Measurements from ENCODE around the gene C16orf96.

The C16orf96 gene

GRCh38 chr16:4628283-4628682 is 72.1 kb downstream of the C16orf96 start:
- H3K36me3 ChIP-seq, result no peaks in the 10 kb centered on the region
- no peak for TF ChIP-seq CTCF (IDR thresholded peaks at IDR 0.05)
- H3K4me3 ChIP-seq (ENCODE audit: low read depth in 1 of 2, low read length in 1 of 2), result peak overlapping the region; percentile 59 to 75
- H3K27ac ChIP-seq, result peak overlapping the region; percentile 98
- H3K9me3 ChIP-seq, result no peaks in the 10 kb centered on the region
- H3K4me1 ChIP-seq (ENCODE audit: control insufficient read depth in 1 of 2, insufficient read depth in 1 of 2, low read depth in 1 of 2, low read length in 1 of 2), result peaks cover 88% of the 10 kb centered on the region in 2 experiments
- H3K27me3 ChIP-seq, result no peaks in the 10 kb centered on the region

GRCh38 chr16:4631444-4631843 is 75.3 kb downstream of the C16orf96 start:
- H3K9me3 ChIP-seq, result no peaks in the 10 kb centered on the region
- peaks cover 94% of the 10 kb centered on the region in 2 experiments for H3K4me1 ChIP-seq (ENCODE audit: control insufficient read depth in 1 of 2, insufficient read depth in 1 of 2, low read depth in 1 of 2, low read length in 1 of 2)
- no peak for TF ChIP-seq CTCF (IDR thresholded peaks at IDR 0.05)
- H3K4me3 ChIP-seq (ENCODE audit: low read depth in 1 of 2, low read length in 1 of 2), result peak overlapping the region; percentile 7 to 35
- peaks cover 9% of the 10 kb centered on the region for H3K36me3 ChIP-seq
- no peaks in the 10 kb centered on the region for H3K27me3 ChIP-seq
- peak overlapping the region; percentile 98 for H3K27ac ChIP-seq

DNA sequence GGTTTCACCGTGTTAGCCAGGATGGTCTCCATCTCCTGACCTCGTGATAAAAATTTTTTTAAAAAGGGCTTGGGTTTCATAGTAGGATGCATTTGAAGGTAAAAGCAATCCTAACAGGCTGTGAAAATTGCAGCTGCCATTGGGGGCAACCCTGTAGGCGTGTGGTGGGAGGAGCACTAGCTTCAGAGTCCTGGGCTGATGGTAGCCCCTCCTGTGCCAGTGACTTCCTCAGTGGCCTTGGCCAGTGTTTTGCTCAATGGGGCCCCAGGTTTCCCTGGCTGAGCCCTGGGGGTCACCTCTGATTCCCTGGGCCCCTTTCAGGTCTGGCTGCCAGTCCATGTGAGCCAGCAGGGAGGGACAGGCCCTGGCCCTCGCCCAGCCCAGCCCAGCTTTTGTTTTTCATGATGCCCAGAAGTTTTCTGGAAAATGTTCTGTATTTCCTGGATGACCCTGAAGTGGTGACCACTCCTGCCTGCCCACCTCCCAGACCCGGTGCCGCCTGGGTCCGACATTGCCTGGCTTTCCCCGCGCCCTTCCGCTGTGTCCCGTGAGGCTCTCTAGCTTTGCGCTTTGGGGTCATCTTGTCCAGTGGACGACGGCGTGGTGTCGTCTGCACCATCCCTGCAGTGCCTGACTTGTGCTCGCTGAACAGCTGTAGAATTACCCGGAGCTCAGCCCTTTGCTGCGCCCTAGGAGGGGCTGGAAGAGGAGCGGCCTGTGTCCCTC is 77.9 kb downstream of the C16orf96 start:
- Histone ChIP-seq H3K36me3 (peaks cover 25% of the 10 kb centered on the region), H3K27me3 (no peaks in the 10 kb centered on the region), H3K27ac (peak overlapping the region; percentile 79), H3K4me1 (ENCODE audit: control insufficient read depth in 1 of 2, insufficient read depth in 1 of 2, low read depth in 1 of 2, low read length in 1 of 2) (peaks cover 78 to 83% of the 10 kb centered on the region in 2 experiments), H3K4me3 (ENCODE audit: low read depth in 1 of 2, low read length in 1 of 2) (no peak overlapping the region), H3K9me3 (no peaks in the 10 kb centered on the region)
- no peak for TF ChIP-seq CTCF (IDR thresholded peaks at IDR 0.05)

- Histone ChIP-seq H3K4me3 (ENCODE audit: low read depth in 1 of 2, low read length in 1 of 2) (no peak overlapping the region), H3K27me3 (no peaks in the 10 kb centered on the region), H3K4me1 (ENCODE audit: control insufficient read depth in 1 of 2, insufficient read depth in 1 of 2, low read depth in 1 of 2, low read length in 1 of 2) (peaks cover 71 to 76% of the 10 kb centered on the region in 2 experiments), H3K36me3 (peaks cover 32% of the 10 kb centered on the region), H3K9me3 (no peaks in the 10 kb centered on the region), H3K27ac (peak overlapping the region; percentile 79)
- TF ChIP-seq CTCF (IDR thresholded peaks at IDR 0.05), result no peak
These were observed 78.6 kb downstream of the C16orf96 start for GRCh38 chr16:4634768-4635167.

GRCh38 chr16:4636196-4636595 is 80.1 kb downstream of the C16orf96 start:
- peaks cover 41% of the 10 kb centered on the region for H3K36me3 ChIP-seq
- H3K4me1 ChIP-seq (ENCODE audit: control insufficient read depth in 1 of 2, insufficient read depth in 1 of 2, low read depth in 1 of 2, low read length in 1 of 2), result peaks cover 69 to 74% of the 10 kb centered on the region in 2 experiments
- no peak for TF ChIP-seq CTCF (IDR thresholded peaks at IDR 0.05)
- peak overlapping the region; percentile 79 for H3K27ac ChIP-seq
- H3K4me3 ChIP-seq (ENCODE audit: low read depth in 1 of 2, low read length in 1 of 2), result peak overlapping the region in 1 of 2 experiments; percentile 14
- H3K27me3 ChIP-seq, result no peaks in the 10 kb centered on the region
- H3K9me3 ChIP-seq, result no peaks in the 10 kb centered on the region
